ENCODE results near the gene TRMT44. TPM values are rescaled to one million over a fixed set of nuclear protein-coding genes. Genes with fewer than 3 reads are reported as not detected.

Gene TRMT44
- total RNA-seq, 2 donors from 2014 or later = 35.2 to 63.9 TPM

GRCh38 chr4:8394061-8394519, 46.5 kb upstream of the TRMT44 start:
- Histone ChIP-seq H3K4me3 (no peak overlapping the region), H3K9me3 (no peaks in the 10 kb centered on the region), H3K27ac (peak overlapping the region; percentile 32 to 58), H3K27me3 (replicated peaks; ENCODE audit: insufficient read depth) (no peaks in the 10 kb centered on the region), H3K4me1 (replicated peaks) (peaks cover 12% of the 10 kb centered on the region), H3K36me3 (peaks cover 3 to 9% of the 10 kb centered on the region in 2 donors)
- peak; percentile 60 for DNase-seq (ENCODE audit: low spot score)
- TF ChIP-seq CTCF (IDR thresholded peaks at IDR 0.05) (no peak), POLR2AphosphoS5 (IDR thresholded peaks at IDR 0.05) (peak; percentile 33)
- 27% methylated on average over 19 of the region's 19 CpGs for WGBS
- intact Hi-C loops (cut with DNase I) = loop anchor here (5.0 kb wide), 2 partner anchors 52 to 77 kb away; no protein-coding TSS in a partner anchor

GRCh38 chr4:8394806-8395205, 45.8 kb upstream of the TRMT44 start:
- no peaks in the 10 kb centered on the region for H3K27me3 ChIP-seq (replicated peaks; ENCODE audit: insufficient read depth)
- H3K4me1 ChIP-seq (replicated peaks) = peaks cover 12% of the 10 kb centered on the region
- no peak overlapping the region for H3K4me3 ChIP-seq
- TF ChIP-seq CTCF (IDR thresholded peaks at IDR 0.05) (no peak), POLR2AphosphoS5 (IDR thresholded peaks at IDR 0.05) (no peak), POLR2A (IDR thresholded peaks at IDR 0.05) (no peak)
- WGBS = 80% methylated on average over 12 of the region's 12 CpGs
- DNase-seq (ENCODE audit: low spot score) = no peak
- intact Hi-C loops (cut with DNase I) = loop anchor here (5.0 kb wide), 2 partner anchors 53 to 78 kb away; no protein-coding TSS in a partner anchor
- H3K27ac ChIP-seq = peak overlapping the region; percentile 8 to 32
- H3K9me3 ChIP-seq = no peaks in the 10 kb centered on the region
- H3K36me3 ChIP-seq = peaks cover 0 to 9% of the 10 kb centered on the region in 2 donors

GRCh38 chr4:8395504-8396296, 44.9 kb upstream of the TRMT44 start:
- intact Hi-C loops (cut with DNase I) = no loop called here

GRCh38 chr4:8396762-8397406, 43.7 kb upstream of the TRMT44 start:
- intact Hi-C loops (cut with DNase I) = no loop called here
- no peak for TF ChIP-seq CTCF (IDR thresholded peaks at IDR 0.05)
- TF ChIP-seq POLR2AphosphoS5 (IDR thresholded peaks at IDR 0.05) = no peak
- no peak for TF ChIP-seq POLR2A (IDR thresholded peaks at IDR 0.05)
- Histone ChIP-seq H3K4me3 (no peak overlapping the region), H3K27ac (no peak overlapping the region), H3K36me3 (peaks cover 0 to 9% of the 10 kb centered on the region in 2 donors), H3K27me3 (replicated peaks; ENCODE audit: insufficient read depth) (no peaks in the 10 kb centered on the region), H3K4me1 (replicated peaks) (peaks cover 13% of the 10 kb centered on the region), H3K9me3 (no peaks in the 10 kb centered on the region)
- WGBS = 93% methylated on average over 27 of the region's 27 CpGs
- DNase-seq (ENCODE audit: low spot score) = no peak

More at GRCh38 chr4:8395504-8396296, 44.9 kb upstream of the TRMT44 start:
- DNase-seq (ENCODE audit: low spot score) = no peak
- H3K4me1 ChIP-seq (replicated peaks) = peaks cover 12% of the 10 kb centered on the region
- no peak overlapping the region for H3K27ac ChIP-seq
- no peaks in the 10 kb centered on the region for H3K27me3 ChIP-seq (replicated peaks; ENCODE audit: insufficient read depth)
- 95% methylated on average over 12 of the region's 12 CpGs for WGBS
- no peaks in the 10 kb centered on the region for H3K9me3 ChIP-seq
- no peak overlapping the region for H3K4me3 ChIP-seq
- TF ChIP-seq POLR2A (IDR thresholded peaks at IDR 0.05) = no peak
- no peak for TF ChIP-seq CTCF (IDR thresholded peaks at IDR 0.05)
- no peak for TF ChIP-seq POLR2AphosphoS5 (IDR thresholded peaks at IDR 0.05)
- peaks cover 0 to 9% of the 10 kb centered on the region in 2 donors for H3K36me3 ChIP-seq

All from prostate gland (tissue), 2 donors.